MM.1S (cell line): ENCODE measurements around the gene C8A.

Experiments used
- CTCF ChIP-seq: fragments of 300-600 bp; sonication (generic); IDR thresholded peaks from 2 replicates; pipeline ENCODE4 v1.5.1; 2016; ENCODE audit warnings: antibody characterized with exemption, low read length, mixed read lengths
- EZH2 ChIP-seq: fragments of 300-600 bp; sonication (generic); optimal IDR thresholded peaks from 2 replicates; pipeline ENCODE3; 2017; ENCODE audit warnings: low read depth, mild to moderate bottlenecking, antibody characterized with exemption, low read length, mixed read lengths
- EZH2phosphoT487 ChIP-seq: fragments of 300-600 bp; sonication (generic); IDR thresholded peaks from 2 replicates; pipeline ENCODE4 v1.6.1; 2018; ENCODE audit warnings: antibody characterized with exemption, low read length

DNA sequence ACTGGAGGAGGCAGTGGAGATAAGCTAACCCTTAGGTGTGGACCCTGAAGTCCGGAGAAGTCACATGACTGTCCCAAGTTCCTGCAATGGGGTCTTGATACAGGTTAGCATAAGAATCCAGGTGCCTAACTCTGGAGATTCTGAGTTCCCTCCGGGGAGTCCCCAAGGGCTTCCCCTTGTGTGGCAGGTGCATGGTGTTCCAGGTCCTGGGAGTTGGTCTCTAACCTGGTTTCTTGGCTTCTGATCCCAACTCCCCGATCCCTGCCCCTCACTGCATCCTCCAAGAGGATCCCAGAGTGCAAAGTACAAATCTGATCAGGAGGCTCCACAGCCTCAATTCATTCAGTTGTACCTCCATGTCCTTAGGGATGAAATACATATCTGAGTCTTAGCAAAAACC lies 9.3 kb upstream of the C8A start:
- TF ChIP-seq CTCF, result no peak
- no peak for TF ChIP-seq EZH2
- TF ChIP-seq EZH2phosphoT487, result no peak
